Fibroblast of the aortic adventitia (primary cell): ENCODE results near the gene INPP1. TPM values are rescaled to one million over a fixed set of nuclear protein-coding genes. Genes with fewer than 3 reads are reported as not detected.

ENCODE experiments used
- DNase-seq: peaks from one replicate; pipeline ENCODE4 v3.0.0-alpha.2; 2010; ENCODE audit warnings: low read depth
- H3K4me3 ChIP-seq: 2 replicates; pipeline ENCODE4 v1.5.1; 2011; ENCODE audit warnings: low read depth, mild to moderate bottlenecking, control low read depth, low read length, moderate library complexity
- total RNA-seq: library from RNA; depleted of rRNA; stranded (reverse); fragments of >200 nt; gene quantifications from 2 replicates; pipeline ENCODE4 v1.2.3, GENCODE V29; 2012; ENCODE audit warnings: low replicate concordance
- TF ChIP-seq, protein P1 (sequence below): IDR thresholded peaks from 2 replicates; pipeline ENCODE4 v1.5.1; 2011; ENCODE audit warnings: mild to moderate bottlenecking, low read length, control low read depth, inconsistent platforms; ENCODE audit not compliant: insufficient read depth

Gene INPP1
- total RNA-seq, 1 donor = 11.8 TPM

DNA sequence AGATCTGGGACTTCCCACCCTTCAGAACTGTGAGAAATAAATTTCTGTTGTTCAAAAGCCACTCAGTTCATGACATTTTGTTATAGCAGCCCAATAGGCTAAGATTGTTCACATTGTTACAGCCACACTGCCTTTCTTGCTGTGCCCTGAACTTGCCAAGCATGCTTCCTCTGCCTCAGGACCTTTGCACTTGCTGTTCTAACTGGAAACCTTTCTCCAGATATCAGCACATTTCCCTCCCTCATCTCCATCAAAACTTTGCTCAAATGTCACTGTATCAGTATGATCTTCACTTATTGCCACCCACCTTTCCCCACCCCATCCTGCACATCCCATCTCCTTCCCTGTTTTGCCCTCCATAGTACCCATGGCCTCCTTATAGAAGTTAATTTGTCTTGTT is 32.7 kb downstream of the INPP1 start:
- no peak for DNase-seq
- TF ChIP-seq, protein P1, sequence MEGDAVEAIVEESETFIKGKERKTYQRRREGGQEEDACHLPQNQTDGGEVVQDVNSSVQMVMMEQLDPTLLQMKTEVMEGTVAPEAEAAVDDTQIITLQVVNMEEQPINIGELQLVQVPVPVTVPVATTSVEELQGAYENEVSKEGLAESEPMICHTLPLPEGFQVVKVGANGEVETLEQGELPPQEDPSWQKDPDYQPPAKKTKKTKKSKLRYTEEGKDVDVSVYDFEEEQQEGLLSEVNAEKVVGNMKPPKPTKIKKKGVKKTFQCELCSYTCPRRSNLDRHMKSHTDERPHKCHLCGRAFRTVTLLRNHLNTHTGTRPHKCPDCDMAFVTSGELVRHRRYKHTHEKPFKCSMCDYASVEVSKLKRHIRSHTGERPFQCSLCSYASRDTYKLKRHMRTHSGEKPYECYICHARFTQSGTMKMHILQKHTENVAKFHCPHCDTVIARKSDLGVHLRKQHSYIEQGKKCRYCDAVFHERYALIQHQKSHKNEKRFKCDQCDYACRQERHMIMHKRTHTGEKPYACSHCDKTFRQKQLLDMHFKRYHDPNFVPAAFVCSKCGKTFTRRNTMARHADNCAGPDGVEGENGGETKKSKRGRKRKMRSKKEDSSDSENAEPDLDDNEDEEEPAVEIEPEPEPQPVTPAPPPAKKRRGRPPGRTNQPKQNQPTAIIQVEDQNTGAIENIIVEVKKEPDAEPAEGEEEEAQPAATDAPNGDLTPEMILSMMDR = no peak
- H3K4me3 ChIP-seq = no peak overlapping the region

DNA sequence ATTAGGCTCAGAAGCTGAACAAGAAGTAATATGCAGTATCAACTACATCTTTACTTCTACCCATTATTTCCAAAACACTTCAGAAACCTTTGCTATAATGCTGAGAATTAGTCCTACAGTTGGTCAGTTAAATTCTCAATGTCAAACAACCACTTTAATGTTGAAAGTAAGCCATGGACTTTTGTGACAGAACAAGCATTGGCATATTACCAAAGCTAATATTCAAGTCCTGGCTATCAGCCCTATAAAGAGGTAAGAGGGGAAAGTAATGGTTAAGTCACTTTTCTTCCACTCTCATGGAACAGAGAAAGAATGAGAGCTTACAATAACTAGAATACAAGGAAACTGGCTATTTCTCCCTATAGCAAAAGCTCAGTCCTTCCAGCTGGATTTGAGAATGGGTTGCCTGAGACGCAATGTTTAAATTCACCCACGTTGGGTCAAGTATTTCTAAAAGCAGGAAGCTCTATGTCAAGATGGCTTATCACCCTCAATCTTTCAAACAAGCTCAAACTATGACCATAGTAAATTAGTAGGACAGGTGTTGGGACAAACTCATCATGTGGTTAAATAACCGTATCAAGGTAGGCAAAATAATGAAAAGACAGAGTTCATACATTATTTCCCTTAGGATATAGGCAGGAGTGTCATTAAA is 33.3 kb downstream of the INPP1 start:
- TF ChIP-seq, protein P1 = no peak

DNA sequence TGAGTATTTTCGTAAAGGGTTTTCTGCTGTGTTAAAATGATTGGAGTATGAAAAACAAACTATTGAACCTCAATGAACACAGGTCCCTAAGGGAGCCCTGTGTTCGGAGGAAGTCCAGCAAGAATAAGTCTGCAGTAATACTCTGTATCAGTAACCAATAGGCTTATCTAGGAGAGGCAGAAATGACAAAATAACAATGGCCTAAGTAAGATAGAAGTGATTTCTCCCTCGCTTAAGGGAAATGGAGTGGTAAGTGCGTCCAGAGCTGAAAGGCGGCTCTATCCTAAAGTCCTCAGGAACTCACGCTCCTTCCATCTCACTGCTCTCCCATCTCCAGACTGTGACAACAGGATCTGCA is 35.5 kb downstream of the INPP1 start:
- H3K4me3 ChIP-seq = no peak overlapping the region
- DNase-seq = no peak
- TF ChIP-seq, protein P1 = no peak

More for the DNA sequence above, 33.3 kb downstream of the INPP1 start:
- H3K4me3 ChIP-seq = no peak overlapping the region
- no peak for DNase-seq

DNA sequence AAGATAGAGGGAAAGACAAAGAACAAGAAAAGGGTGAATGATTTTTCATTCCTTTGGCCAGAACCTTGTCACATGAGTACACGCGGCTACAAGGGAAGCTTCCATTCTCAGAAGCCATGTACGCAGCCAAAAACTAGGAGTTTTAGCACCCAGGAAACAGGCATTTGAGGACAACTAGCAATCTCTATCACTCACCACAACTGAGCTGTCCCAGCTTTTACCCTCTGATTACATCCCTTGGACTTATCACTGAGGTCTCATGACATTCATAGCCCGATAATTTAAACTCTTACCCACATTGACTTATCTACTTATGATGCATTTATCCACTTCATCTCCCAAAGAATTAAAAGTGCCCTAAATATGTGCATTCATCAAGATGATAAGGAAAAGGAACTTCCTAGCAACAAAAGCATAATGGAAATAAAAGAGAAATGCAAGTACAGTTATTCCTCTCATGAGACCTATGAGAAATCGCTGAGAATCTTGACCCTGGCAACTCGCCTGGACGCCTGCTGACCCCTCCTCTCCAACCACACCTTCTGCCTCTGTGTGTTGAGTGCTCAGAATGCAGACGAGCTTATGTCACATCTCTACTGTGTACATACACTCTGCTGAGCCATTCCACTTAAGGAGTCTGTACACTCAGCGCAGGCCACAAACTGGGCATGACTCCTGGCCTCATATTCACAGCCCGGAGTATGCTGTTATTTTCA is 36.0 kb downstream of the INPP1 start:
- TF ChIP-seq, protein P1 = no peak
- DNase-seq = peak; percentile 67
- H3K4me3 ChIP-seq = no peak overlapping the region

DNA sequence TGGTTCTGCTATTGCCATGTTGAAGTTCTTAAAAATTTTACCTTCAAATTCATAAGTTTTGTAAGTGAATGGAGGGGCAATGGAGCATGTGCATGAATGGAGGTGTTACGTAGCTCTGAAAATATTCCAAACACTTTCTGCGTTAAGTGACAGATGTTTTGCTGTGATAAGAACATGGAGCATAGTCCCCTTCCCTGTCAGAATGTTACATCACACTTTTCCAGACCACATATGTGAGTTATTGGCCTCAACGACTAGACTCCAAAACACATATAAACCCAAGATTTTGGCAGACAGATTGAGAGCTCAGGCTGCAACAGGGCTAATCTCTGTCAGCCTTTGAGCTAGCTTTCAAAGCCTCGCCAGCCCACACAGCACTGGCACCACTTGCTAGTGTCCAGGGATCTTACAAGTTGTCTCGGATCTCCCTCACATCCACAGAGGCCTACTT is 37.6 kb downstream of the INPP1 start:
- no peak overlapping the region for H3K4me3 ChIP-seq
- no peak for DNase-seq
- TF ChIP-seq, protein P1 = no peak

DNA sequence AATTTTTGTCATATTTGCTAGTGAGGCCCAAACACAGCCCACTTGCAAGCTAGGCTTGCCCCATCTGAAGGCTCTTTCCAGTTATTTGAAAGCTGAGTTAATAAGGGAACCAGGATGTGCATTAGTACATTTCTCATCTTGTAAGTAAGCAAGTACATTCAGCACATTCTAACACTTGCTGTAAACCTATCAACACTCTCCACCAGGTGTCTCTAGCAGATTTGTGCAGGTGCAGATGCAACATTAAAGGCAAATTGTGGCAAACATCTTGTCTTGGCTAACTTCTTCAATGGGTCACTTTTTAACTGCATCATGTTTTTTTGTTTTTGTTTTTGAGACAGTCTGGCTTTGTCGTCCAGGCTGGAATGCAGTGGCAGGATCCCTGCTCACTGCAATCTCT is 39.5 kb downstream of the INPP1 start:
- peak; percentile 66 for DNase-seq
- TF ChIP-seq, protein P1 = peak; percentile 39
- H3K4me3 ChIP-seq = no peak overlapping the region

DNA sequence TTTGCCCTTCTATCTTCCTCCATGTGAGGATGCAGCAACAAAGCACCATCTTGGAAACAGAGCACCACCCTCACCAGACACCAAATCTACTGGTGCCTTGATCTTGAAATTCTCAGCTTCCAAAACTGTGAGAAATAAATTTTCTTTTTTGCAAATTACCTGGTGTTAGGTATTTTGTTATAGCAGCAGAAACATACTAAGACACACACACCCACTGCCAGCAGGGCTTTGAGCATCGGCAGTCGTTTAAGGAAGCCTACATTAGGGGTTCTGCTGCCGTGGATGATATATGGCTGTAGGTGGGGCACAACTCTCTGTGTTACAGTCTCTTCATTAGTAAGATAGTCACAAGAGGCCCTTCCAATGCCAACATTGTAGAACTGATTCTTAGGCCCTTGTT is 44.0 kb downstream of the INPP1 start:
- DNase-seq = no peak
- TF ChIP-seq, protein P1 = no peak
- no peak overlapping the region for H3K4me3 ChIP-seq
